Activated B cell treated with CpG ODN at 0.5 μM for 24 hours (primary cell): Measurements from ENCODE around the gene TEX50. TPM values are rescaled to one million over a fixed set of nuclear protein-coding genes. Genes with fewer than 3 reads are reported as not detected.

Experiments used
- total RNA-seq: library from RNA; stranded (reverse); gene quantifications from 2 replicates; pipeline ENCODE4 v1.2.3, GENCODE V29; 2022

TEX50 gene
- total RNA-seq, 1 donor from 2014 or later = not detected

Other genes starting within 250 kb of the TEX50 start
- 125 and 129 TPM in 2 replicates for gene PRDX6, start 158.0 kb upstream of the TEX50 start, total RNA-seq
- gene SLC9C2, start 32.3 kb upstream of the TEX50 start, total RNA-seq = not detected in 2 replicates
- not detected in 2 replicates for gene ANKRD45, start 34.5 kb downstream of the TEX50 start, total RNA-seq
- gene KLHL20, start 79.6 kb downstream of the TEX50 start, total RNA-seq = 19.6 and 26.1 TPM in 2 replicates
- 24.0 and 26.0 TPM in 2 replicates for gene DARS2, start 189.3 kb downstream of the TEX50 start, total RNA-seq
- gene CENPL, start 189.5 kb downstream of the TEX50 start, total RNA-seq = 12.7 and 14.0 TPM in 2 replicates
- gene GAS5, start 232.7 kb downstream of the TEX50 start, total RNA-seq = 701 and 722 TPM in 2 replicates
- 21.1 and 24.6 TPM in 2 replicates for gene ZBTB37, start 233.0 kb downstream of the TEX50 start, total RNA-seq